ENCODE results near the gene RCC1. TPM values are rescaled to one million over a fixed set of nuclear protein-coding genes. Genes with fewer than 3 reads are reported as not detected.
A peak's percentile ranks its signal among the peaks of the same experiment; 100 is the strongest.

The RCC1 gene
- total and polyA plus RNA-seq, 2 donors (not counting 1 experiment from before 2014, with no cell fraction given), result 16.4 to 63.6 TPM

- Histone ChIP-seq H4K20me1 (ENCODE audit: control insufficient read depth, extremely low read depth, insufficient read depth, low read length) (no peaks in the 10 kb centered on the region), H2AFZ (ENCODE audit: low read length) (no peak overlapping the region), H3K4me2 (ENCODE audit: extremely low read depth, insufficient read depth, low read length) (peak overlapping the region; percentile 86), H3K4me1 (ENCODE audit: control insufficient read depth, extremely low read depth, insufficient read depth, low read length) (peaks cover 10% of the 10 kb centered on the region), H3K27ac (ENCODE audit: insufficient read depth, low read length) (peak overlapping the region; percentile 79), H3K79me2 (ENCODE audit: control insufficient read depth, insufficient read depth, low read length) (peaks cover 47% of the 10 kb centered on the region), H3K36me3 (ENCODE audit: control insufficient read depth, insufficient read depth, low read length) (peaks cover 17% of the 10 kb centered on the region), H3K9me3 (ENCODE audit: control insufficient read depth, insufficient read depth, low read depth, low read length) (no peaks in the 10 kb centered on the region), H3K27me3 (ENCODE audit: control insufficient read depth, insufficient read depth, low read length) (no peaks in the 10 kb centered on the region), H3K9ac (ENCODE audit: insufficient read depth, low read length) (peak overlapping the region; percentile 91), H3K4me3 (replicated peaks in 1 of 4; ENCODE audit: control extremely low read depth in 1 of 4, insufficient read depth in 1 of 4, low read depth in 3 of 4, low read length in 4 of 4) (peak overlapping the region; percentile 68 to 99 (median 81))
- TF ChIP-seq CTCF (conservative IDR thresholded peaks at IDR 0.05 in 1 of 2, IDR thresholded peaks at IDR 0.05 in 1 of 2; ENCODE audit: low read depth in 1 of 2, low read length in 2 of 2) (no peak), EZH2 (IDR thresholded peaks at IDR 0.05; ENCODE audit: low read length, missing control alignments) (no peak)
- DNase-seq (ENCODE audit: low read depth in 2 of 2), result no peak
Observed at GRCh38 chr1:28506907-28507246, 1.0 kb downstream of the RCC1 start.

GRCh38 chr1:28507247-28507645 lies 1.4 kb downstream of the RCC1 start:
- Histone ChIP-seq H3K79me2 (ENCODE audit: control insufficient read depth, insufficient read depth, low read length) (peaks cover 47% of the 10 kb centered on the region), H4K20me1 (ENCODE audit: control insufficient read depth, extremely low read depth, insufficient read depth, low read length) (no peaks in the 10 kb centered on the region)
- no peak for TF ChIP-seq CTCF (conservative IDR thresholded peaks at IDR 0.05 in 1 of 2, IDR thresholded peaks at IDR 0.05 in 1 of 2; ENCODE audit: low read depth in 1 of 2, low read length in 2 of 2)
- no peak for TF ChIP-seq EZH2 (IDR thresholded peaks at IDR 0.05; ENCODE audit: low read length, missing control alignments)

GRCh38 chr1:28507646-28508434 lies 2.0 kb downstream of the RCC1 start:
- Histone ChIP-seq H4K20me1 (ENCODE audit: control insufficient read depth, extremely low read depth, insufficient read depth, low read length) (no peaks in the 10 kb centered on the region), H3K4me3 (replicated peaks in 1 of 4; ENCODE audit: control extremely low read depth in 1 of 4, insufficient read depth in 1 of 4, low read depth in 3 of 4, low read length in 4 of 4) (peak overlapping the region; percentile 68 to 99 (median 81)), H3K27ac (ENCODE audit: insufficient read depth, low read length) (peak overlapping the region; percentile 79), H3K79me2 (ENCODE audit: control insufficient read depth, insufficient read depth, low read length) (peaks cover 47% of the 10 kb centered on the region), H3K4me2 (ENCODE audit: extremely low read depth, insufficient read depth, low read length) (peak overlapping the region; percentile 86), H3K4me1 (ENCODE audit: control insufficient read depth, extremely low read depth, insufficient read depth, low read length) (peaks cover 10% of the 10 kb centered on the region), H3K9ac (ENCODE audit: insufficient read depth, low read length) (peak overlapping the region; percentile 91), H3K9me3 (ENCODE audit: control insufficient read depth, insufficient read depth, low read depth, low read length) (no peaks in the 10 kb centered on the region), H2AFZ (ENCODE audit: low read length) (no peak overlapping the region), H3K27me3 (ENCODE audit: control insufficient read depth, insufficient read depth, low read length) (no peaks in the 10 kb centered on the region), H3K36me3 (ENCODE audit: control insufficient read depth, insufficient read depth, low read length) (peaks cover 21% of the 10 kb centered on the region)
- DNase-seq (ENCODE audit: low read depth in 2 of 2), result peak in 1 of 2 donors; percentile 12
- TF ChIP-seq CTCF (conservative IDR thresholded peaks at IDR 0.05 in 1 of 2, IDR thresholded peaks at IDR 0.05 in 1 of 2; ENCODE audit: low read depth in 1 of 2, low read length in 2 of 2) (no peak), EZH2 (IDR thresholded peaks at IDR 0.05; ENCODE audit: low read length, missing control alignments) (no peak)

More at GRCh38 chr1:28507247-28507645, 1.4 kb downstream of the RCC1 start:
- Histone ChIP-seq H3K4me3 (replicated peaks in 1 of 4; ENCODE audit: control extremely low read depth in 1 of 4, insufficient read depth in 1 of 4, low read depth in 3 of 4, low read length in 4 of 4) (peak overlapping the region; percentile 68 to 99 (median 81)), H2AFZ (ENCODE audit: low read length) (no peak overlapping the region), H3K9ac (ENCODE audit: insufficient read depth, low read length) (peak overlapping the region; percentile 91), H3K9me3 (ENCODE audit: control insufficient read depth, insufficient read depth, low read depth, low read length) (no peaks in the 10 kb centered on the region), H3K27me3 (ENCODE audit: control insufficient read depth, insufficient read depth, low read length) (no peaks in the 10 kb centered on the region), H3K36me3 (ENCODE audit: control insufficient read depth, insufficient read depth, low read length) (peaks cover 21% of the 10 kb centered on the region), H3K27ac (ENCODE audit: insufficient read depth, low read length) (peak overlapping the region; percentile 79), H3K4me1 (ENCODE audit: control insufficient read depth, extremely low read depth, insufficient read depth, low read length) (peaks cover 10% of the 10 kb centered on the region), H3K4me2 (ENCODE audit: extremely low read depth, insufficient read depth, low read length) (peak overlapping the region; percentile 86)
- DNase-seq (ENCODE audit: low read depth in 2 of 2), result peak in 1 of 2 donors; percentile 31

Measured in fibroblast of lung (primary cell).